Left ventricle myocardium superior (tissue), 1 donor: ENCODE results near the gene TOR1A. TPM values are rescaled to one million over a fixed set of nuclear protein-coding genes. Genes with fewer than 3 reads are reported as not detected.

Experiments
- ATAC-seq: fragments of 200-7000 bp; cut with Tn5 transposase; one replicate; pipeline ENCODE4 v1.9.1; 2020; ENCODE audit warnings: mild to moderate bottlenecking, moderate library complexity
- DNase-seq: peaks from one replicate; pipeline ENCODE4 v3.0.0-alpha.2; 2020
- intact Hi-C: fragments of 100-400 bp; cut with micrococcal nuclease; formaldehyde crosslinking; loops from one replicate; pipeline ENCODE4 v1.11.0; 2022
- total RNA-seq: library from RNA; stranded (reverse); fragmentation: NEBNext Ultra II Directional; extraction: Animal tissue kit (Norgen Biotek cat#: 25700); gene quantifications from one replicate; pipeline ENCODE4 v1.2.1, GENCODE V29; 2021
- donor health status: DM: no; HTN: yes; CAD: no; lungs with severe emphysema.

Gene TOR1A
- total RNA-seq, 1 donor from 2014 or later: 11.7 TPM

DNA sequence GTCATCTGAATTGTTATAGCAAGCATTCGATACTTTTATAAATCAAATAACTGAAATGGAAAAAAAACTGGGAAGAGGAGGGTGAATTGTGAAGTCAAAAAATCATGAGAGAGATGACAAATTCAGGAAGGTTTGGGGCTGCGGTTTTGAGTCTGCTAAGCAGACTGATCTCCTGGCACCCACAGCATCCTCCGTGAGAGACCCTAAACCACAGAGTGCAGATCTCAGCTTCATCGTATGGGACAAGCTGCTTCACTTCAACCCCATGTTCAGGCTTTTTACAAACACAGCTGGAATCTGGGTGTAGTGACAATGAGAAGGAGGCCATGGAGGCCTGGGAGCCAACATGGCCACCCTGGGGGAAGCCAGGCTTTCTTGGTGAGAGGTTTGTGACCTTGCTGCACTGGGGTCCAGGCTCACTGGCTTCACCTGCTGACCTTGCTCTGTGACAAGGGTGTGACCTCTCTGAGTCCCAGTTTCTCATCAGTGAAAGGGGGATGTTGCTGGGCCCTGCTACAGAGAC, 30.7 kb upstream of the TOR1A start:
- intact Hi-C loops: no loop called here

DNA sequence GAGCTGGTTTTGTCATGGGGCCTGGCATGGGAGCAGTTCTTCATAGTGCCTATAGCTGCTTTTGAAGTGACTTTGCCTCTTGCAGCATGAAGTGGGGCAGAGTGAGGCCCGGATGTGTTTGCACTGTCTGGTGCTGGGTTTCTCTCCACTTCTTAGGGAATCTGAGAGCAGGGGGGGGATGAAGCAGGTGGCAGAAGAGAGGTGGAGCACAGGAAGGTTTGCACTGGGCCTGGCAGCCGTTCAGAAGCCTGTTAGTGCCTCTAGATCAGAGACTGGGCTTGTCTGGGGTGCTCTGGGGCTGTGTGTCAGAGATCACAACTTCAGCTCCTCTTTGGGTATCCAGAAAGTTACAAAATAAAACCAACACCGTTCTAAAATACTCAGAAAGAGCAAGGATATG, 29.7 kb upstream of the TOR1A start:
- no peak for ATAC-seq
- intact Hi-C loops: no loop called here

More for the DNA sequence above, 30.7 kb upstream of the TOR1A start:
- ATAC-seq: no peak
- DNase-seq: no peak

DNA sequence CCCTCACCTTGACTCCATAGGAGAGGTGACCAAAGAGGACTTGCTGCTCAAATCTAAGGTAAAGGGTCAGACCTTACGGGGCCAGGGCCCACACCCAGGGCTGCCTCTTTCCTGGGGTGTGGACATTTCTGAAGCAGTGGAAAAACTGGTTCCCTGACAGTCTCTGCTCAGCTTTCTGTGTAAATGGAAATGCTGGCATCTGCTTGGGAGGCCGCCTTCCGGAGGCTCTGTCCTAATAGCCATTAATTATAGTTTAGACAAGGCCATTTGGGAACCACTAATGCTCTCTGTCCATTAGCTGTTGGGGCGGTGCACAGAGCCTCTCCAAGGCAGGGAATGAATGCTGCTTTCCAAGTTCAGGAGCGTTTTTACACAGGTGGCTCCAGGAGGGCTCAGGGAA, 28.6 kb upstream of the TOR1A start:
- DNase-seq: no peak
- no peak for ATAC-seq
- intact Hi-C loops: no loop called here

More for the DNA sequence above, 29.7 kb upstream of the TOR1A start:
- no peak for DNase-seq

DNA sequence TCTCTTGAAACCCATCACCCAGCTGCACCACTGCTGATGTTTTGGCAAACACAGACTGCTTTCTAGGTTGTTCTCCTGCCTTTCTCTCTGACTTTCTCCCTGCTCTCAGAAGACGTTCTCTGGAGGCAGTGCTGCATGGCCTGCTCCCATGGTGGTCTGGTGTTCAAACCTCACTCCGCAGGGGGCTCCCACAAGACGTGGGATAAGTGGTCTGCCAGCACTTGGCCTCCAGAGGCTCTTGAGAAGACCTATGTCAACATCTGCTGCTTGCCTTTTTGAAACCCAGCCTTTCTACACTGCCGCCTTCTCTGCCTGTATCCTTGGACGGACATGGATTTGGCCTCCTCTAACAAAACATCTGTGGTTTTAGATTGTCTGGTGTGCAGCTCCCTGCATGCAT, 27.9 kb upstream of the TOR1A start:
- intact Hi-C loops: no loop called here
- ATAC-seq: no peak
- no peak for DNase-seq

DNA sequence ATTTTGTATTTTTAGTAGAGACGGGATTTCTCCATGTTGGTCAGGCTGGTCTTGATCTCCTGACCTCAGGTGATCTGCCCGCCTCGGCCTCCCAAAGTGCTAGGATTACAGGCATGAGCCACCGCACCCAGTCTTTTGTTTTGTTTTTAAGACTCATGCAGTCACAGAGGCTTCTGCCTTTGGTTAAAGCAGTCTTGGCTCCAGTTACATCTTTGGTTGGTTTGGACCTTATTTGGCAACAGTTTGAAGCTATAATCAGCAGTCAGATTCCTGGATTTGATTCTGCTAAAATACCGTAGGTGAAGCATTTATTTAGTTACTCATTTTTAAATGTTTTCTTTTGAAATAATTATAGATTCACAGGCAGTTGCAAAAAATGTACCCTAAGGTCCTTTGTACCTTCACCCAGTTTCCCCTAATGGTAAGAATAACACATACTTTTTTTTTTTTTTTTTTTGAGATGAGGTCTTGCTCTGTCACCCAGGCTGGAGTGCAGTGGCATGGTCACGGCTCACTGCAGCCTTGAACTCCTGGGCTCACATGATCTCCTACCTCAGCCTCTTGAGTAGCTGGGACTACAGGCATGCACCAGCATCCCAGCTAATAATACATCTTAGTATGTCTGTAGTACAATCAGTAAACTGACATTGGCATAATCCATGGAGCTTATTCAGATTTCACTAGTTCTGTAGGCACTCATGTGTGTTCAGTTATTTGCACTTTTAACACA, 27.1 kb upstream of the TOR1A start:
- intact Hi-C loops: no loop called here
- no peak for ATAC-seq
- no peak for DNase-seq

DNA sequence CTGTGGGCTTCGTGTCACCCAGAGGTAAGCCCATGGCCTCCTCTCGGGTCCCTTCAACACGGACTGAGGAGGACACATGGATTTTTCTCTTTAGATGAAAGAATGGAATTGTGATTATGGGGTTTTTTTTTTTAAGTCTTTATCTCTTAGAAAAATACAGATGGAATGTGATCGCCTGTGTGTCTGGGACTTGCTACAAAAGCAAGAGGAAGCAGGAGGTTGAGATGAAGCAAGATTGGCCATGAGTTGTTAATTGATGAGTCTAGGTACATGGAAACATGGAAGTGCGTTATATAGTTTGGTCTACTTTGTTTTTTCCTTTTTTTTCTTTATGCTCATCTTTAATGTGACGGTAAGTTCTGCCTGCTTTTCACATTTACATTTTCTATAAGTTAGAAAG, 26.0 kb upstream of the TOR1A start:
- ATAC-seq: no peak
- no peak for DNase-seq
- intact Hi-C loops: no loop called here

DNA sequence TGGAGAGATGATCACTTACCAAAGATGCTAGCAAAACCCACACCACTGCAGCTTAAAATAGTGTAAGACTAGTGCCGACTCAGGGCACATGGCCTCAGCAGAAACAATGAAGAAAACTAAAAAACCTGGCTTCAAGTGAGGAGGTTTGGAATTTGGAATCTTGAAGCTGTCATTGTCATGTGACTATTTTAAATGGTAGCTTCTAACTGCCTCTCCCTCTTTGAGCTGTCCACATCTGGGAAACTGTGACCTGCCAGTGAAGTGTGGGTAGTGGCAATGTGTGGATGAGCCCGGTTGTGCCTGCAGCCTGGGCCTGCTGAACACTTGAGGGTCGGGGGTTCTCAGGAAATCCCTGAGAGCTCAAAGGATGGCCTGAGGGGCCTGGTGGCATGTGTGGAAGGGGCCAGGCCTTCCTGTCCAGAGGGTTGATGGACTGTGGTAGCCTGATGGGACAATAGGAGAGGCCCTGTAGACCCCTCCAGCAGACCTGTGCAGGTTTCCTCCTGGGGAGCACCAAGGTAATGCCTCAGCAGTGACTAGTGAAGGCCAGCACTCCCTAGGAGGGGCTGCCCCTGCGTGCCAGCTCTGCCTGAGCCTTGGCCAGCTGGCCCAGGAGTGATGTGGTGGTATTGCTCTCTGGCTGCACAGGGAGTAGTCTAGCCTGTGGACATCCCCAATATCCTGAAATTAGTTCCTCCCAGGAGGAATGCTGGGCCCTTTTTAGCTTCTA, 24.9 kb upstream of the TOR1A start:
- no peak for DNase-seq
- ATAC-seq: no peak
- intact Hi-C loops: no loop called here

DNA sequence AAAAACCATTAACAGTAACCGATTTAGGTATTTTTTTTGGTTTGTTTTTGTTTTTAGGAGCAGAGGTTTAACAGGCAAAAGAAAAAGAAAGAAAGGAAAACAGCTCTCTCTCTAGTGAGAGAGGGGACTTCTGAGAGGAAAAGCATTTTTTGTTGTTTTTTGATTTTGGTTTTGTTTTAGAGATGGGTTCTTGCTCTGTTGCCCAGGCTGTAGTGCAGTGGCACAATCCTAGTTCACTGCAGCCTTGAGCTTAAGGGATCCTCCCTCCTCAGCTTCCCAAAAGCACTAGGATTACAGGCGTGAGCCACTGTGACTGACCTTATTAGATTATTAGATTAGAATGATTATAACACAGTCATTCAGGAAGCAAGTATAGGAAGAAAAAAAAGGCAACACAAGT, 21.4 kb upstream of the TOR1A start:
- no peak for ATAC-seq
- DNase-seq: no peak
- intact Hi-C loops: no loop called here

DNA sequence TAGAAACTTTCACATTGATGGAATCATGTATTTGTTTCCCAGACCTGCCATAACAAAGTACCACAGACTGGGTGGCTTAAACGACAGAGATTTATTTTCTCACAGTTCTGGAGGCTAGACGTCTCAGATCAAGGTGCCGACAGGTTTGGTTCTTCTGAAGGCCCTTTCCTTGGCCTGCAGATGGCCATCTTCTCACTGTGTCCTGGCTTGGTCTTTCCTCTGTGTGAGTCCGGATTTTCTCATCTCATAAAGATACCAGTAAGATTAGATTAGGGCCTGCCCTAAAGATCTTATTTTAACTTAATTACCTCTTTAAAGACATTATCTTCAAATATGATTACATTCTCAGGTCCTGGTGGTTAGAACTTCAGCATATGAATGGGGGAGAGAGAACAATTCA, 17.1 kb upstream of the TOR1A start:
- ATAC-seq (no peak), DNase-seq (no peak)
- intact Hi-C loops: no loop called here

DNA sequence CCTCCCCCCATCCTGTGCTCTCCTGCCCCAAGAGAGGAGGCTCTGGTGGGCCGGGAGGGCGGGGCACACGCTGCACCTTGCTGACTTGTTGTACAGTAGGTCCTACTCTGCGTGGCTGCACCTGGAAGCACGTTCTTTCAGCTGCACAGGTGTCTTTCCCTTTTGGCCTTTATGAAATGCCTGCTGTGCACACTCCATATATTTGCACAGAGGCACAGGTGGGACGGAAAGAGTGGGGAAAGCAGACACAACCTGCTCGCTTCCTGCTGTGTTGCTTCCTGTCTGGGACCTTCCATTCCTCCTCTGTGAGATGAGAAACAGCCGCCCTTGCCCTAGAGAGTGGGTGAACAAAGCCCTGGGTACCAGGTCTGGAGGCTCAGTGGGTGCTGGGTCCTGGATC, 16.1 kb upstream of the TOR1A start:
- DNase-seq (no peak), ATAC-seq (no peak)
- intact Hi-C loops: no loop called here

DNA sequence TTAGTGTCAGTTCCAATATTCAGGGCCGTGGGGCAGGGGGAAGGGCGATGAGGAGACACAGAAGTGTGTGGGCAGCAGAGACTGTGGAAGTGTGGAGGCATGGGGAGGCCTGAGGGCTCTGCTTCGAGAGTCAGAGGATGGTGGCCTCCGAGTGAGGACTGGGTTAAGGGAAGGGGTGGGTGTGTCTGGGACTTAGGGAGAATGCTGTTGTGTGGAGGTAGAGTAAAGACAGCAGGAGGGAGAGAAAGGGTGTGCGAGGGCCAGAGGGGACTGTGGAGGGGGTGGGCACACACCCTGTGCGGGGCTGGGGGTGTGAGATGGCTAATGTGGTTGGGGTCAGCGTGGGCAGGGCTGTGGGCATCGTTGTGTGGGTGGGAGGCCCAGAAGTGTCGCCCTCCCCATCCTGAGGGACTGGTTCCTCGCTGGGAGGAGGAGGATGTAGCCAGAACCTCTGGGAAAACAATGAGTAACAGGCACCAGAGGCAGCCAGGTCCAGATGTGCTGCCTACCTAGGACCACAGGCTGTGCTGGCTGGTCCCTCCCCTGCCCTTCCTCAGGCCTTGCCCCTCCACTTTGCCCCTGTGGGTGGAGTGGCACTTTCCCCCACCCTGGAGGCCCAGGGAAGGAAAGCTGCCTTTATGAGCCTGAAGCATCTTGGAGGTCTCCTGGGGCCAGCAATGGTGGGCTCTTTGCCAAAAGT, 15.5 kb upstream of the TOR1A start:
- intact Hi-C loops: no loop called here
- no peak for ATAC-seq
- no peak for DNase-seq

DNA sequence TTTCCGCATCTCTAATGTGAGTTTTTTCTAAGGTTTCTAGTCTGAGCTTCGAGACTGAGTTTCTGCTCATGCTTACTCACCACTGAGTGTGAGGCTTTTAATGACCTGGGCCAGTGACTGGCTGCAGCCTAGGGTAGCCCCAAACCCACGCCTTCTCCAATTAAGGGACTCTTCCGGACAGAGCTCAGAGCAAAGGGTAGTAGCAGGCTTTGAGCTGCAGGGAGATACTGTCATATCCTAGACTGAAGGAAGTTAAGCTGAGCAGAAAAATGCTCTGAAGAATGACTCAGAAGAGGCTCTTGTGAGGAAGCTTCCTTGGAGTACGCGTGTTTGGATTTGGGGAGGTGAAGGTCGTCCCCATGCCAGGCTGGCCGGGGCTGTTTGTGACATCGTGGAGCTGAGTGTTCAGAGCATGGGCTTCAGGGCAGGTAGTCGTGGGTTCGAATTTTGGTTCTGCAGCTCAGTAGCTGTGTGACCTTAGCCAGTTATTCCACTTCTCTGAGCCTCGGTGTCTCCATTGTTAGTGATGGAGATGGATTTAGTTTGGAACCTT, 14.8 kb upstream of the TOR1A start:
- ATAC-seq: no peak
- no peak for DNase-seq
- intact Hi-C loops: no loop called here

DNA sequence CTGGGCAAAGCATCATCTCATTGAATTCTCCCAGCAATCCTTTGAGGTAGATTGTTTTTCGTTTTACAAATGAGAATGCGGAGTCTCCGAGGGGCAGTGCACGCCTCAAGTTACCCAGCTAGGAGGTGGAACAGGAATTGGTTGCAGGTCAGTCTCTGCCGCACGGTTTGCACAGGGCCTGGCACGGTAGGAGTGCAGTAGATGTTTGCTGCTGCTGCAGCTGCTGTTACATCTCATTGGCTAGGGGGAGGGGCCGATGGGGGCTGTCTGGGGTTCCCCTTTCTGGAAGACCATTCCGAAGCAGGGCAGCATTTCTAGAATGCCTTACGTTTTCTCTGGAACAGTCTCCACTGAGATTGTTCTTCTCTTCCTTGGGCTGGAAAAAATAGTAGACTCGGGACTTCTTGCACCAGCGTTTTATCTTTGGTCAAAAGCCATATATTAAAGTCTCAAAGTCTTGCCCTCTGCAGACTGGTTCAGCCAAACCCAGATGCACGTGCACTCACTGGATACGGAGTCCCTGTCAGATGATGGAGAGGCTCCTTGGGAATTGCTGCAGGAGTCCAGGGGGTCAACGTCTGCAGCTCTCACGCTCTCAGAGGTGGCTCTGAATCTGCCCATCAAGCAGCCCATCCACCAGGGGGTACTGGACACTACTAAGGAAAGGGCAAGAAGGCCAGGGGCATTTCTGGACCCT, 12.5 kb upstream of the TOR1A start:
- no peak for DNase-seq
- ATAC-seq: no peak
- intact Hi-C loops: no loop called here

DNA sequence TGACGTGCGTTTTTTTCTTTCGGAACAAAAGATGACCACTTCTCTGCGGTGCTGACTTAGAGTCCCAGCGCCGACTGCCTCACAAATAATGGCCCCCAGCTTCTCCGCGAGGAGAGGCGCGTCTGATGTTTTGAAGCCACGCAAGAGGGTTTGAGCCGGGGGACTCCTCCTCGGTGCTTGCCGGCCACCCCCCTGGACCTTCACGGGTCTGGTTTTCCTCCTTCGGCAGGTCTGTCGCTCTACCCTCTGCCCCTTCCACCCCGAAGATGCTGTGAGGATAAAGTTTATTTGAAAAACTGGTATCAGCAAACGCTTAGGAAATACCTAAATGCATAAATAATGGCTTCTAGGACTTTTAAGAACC, 11.9 kb upstream of the TOR1A start:
- ATAC-seq: no peak
- DNase-seq: no peak
- intact Hi-C loops: no loop called here

DNA sequence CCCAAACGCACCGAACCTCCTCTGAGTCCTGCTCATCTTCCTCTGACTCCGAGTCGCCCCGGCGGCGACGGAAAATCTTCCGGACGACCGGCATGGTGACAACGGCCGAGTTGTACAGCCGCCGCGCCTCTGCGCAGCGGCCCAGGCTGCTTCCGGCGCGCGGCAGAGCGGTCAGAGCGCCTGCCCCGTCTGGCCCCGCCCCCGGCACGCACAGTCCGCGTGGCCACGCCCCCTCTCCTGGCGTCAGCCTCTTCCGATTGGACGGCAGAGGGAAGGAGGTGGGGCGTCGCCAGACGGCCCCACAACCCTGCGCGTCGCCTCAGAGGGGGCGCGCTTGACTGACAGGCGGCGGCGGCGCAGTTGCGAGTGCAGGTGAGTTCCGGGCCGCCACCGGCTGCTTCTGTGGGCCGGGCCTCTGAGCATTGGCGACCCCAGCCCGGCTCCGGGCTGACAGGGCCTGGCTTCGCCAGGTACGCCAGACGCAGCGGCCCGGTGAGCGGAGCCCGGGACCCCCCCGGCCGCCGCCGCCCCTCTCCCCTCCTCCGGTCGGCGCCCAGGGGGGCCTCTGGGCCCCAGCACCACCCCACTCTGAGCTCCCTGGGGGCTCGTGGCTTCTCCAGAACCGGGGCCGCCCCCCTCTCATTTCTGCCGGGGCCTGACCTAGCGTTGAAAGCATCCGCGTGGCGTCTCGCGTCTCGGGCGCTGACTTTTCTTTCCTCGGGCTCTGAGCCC, 11.4 kb upstream of the TOR1A start, which contains the start of the genes C9orf78 and USP20:
C9orf78 (minus strand) TSS at position 148 of the 732 bp plus-strand sequence; CDS start at position 94, 54 bp downstream.
USP20 (plus strand) TSS at position 331 of the 732 bp plus-strand sequence. CDS start 17,098 bp downstream, outside the sequence.
- ATAC-seq: peak; percentile 100
- intact Hi-C loops: no loop called here
- peak; percentile 99 for DNase-seq

DNA sequence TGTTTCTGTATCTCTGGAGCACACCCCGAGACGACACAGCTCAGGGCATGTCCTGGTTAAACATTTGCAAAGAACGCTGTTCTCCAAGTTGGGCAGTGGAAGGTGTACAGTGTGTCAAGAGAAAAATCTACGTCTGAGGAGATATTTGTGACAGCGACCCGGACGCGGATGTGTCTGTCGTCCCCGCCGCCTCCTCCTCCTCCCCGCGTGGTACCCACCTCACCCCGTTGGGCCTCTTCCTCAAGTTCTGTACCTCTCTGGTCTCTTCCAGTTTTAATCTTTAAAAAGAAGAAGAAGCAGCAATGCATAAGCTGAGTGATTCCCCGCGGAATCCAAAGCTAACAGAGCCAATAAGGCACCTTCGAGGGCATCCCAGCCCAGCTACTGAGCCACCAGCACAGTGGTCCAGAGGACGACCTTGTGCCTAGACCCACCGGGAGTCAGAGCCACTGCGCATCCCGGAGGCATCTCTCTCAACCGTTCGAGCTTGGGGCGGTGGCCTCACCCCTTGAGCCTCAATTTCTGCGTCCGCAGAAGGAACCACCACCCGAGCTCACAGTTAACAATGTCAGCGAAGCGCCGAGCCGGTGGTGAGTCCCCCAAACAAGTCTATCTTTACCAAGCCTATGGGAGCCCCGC, 10.7 kb upstream of the TOR1A start:
- ATAC-seq (peak; percentile 25), DNase-seq (no peak)
- intact Hi-C loops: no loop called here

DNA sequence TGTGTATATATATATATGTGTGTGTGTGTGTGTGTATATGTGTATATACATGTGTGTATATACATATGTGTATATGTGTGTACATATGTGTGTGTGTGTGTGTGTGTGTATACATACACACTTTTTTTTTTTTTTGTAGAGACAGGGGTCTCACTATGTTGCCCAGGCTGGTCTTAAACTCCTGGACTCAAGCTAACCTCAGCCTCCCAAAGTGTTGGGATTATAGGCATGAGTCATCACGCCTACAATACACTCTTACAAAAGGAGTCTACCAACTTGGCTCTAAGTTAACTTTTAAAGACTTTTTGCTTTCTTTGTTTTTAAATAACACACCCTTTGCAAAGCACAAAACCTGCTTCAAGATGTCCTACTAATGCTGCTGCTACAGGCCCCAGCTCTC, 9.0 kb upstream of the TOR1A start:
- intact Hi-C loops: no loop called here
- ATAC-seq (no peak), DNase-seq (no peak)

DNA sequence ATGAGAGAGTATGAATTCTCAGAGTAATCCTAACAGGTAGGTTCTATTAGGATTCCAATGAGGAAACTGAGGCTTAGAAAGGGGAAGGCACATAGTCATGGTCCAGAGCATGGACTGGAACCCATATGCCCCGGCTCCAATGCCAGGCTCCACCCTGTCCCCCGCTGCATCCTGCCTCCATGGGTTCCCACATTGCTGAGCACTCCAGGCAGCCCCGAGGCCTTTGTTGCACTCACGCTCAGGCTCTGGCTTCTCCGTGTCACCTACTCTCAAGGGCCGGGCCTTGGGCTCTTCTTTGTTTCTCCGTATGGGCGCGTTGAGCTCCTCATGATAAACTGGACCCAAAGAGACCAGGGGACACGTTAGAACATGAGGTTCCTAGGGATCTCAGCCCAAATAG, 5.0 kb upstream of the TOR1A start:
- intact Hi-C loops: no loop called here
- no peak for ATAC-seq
- no peak for DNase-seq
